Skeletal muscle cell (primary cell): Measurements from ENCODE around the gene FAM43A.

Experiments used
- DNase-seq: peaks from one replicate; pipeline ENCODE4 v3.0.0-alpha.2; 2010; ENCODE audit warnings: low read depth
- H3K4me3 ChIP-seq: 2 replicates; pipeline ENCODE4 v1.5.1; 2011; ENCODE audit warnings: low read depth, mild to moderate bottlenecking, control low read depth, low read length, moderate library complexity

Gene FAM43A

GRCh38 chr3:194673761-194674160, 11.9 kb upstream of the FAM43A start:
- H3K4me3 ChIP-seq, result no peak overlapping the region
- DNase-seq, result no peak

- DNase-seq, result no peak
- no peak overlapping the region for H3K4me3 ChIP-seq
Measured at GRCh38 chr3:194675081-194675640, 10.5 kb upstream of the FAM43A start.

- DNase-seq, result no peak
Measured at GRCh38 chr3:194675680-194676079, 10.0 kb upstream of the FAM43A start.

GRCh38 chr3:194676471-194676870, 9.2 kb upstream of the FAM43A start:
- H3K4me3 ChIP-seq, result no peak overlapping the region

More at GRCh38 chr3:194675680-194676079, 10.0 kb upstream of the FAM43A start:
- H3K4me3 ChIP-seq, result no peak overlapping the region

GRCh38 chr3:194680888-194681615, 4.6 kb upstream of the FAM43A start:
- DNase-seq, result no peak
- H3K4me3 ChIP-seq, result no peak overlapping the region

More at GRCh38 chr3:194676471-194676870, 9.2 kb upstream of the FAM43A start:
- DNase-seq, result no peak

GRCh38 chr3:194682189-194682693, 3.4 kb upstream of the FAM43A start:
- no peak overlapping the region for H3K4me3 ChIP-seq

GRCh38 chr3:194682694-194683310, 2.9 kb upstream of the FAM43A start:
- DNase-seq, result peak; percentile 67
- H3K4me3 ChIP-seq, result no peak overlapping the region

More at GRCh38 chr3:194682189-194682693, 3.4 kb upstream of the FAM43A start:
- no peak for DNase-seq

GRCh38 chr3:194683380-194683779, 2.3 kb upstream of the FAM43A start:
- DNase-seq, result no peak
- no peak overlapping the region for H3K4me3 ChIP-seq

GRCh38 chr3:194685065-194685717, 492 bp upstream of the FAM43A start:
- H3K4me3 ChIP-seq, result peak overlapping the region; percentile 74
- DNase-seq, result no peak

- DNase-seq, result no peak
- peak overlapping the region; percentile 74 for H3K4me3 ChIP-seq
Measured at GRCh38 chr3:194686414-194686815, 732 bp downstream of the FAM43A start.

GRCh38 chr3:194686816-194687637, 1.3 kb downstream of the FAM43A start:
- DNase-seq, result no peak
- peak overlapping the region; percentile 74 for H3K4me3 ChIP-seq

GRCh38 chr3:194687638-194688199, 2.0 kb downstream of the FAM43A start:
- DNase-seq, result no peak
- H3K4me3 ChIP-seq, result peak overlapping the region; percentile 74

- no peak for DNase-seq
- peak overlapping the region; percentile 74 for H3K4me3 ChIP-seq
Measured at GRCh38 chr3:194688200-194688740, 2.6 kb downstream of the FAM43A start.

- no peak for DNase-seq
- peak overlapping the region; percentile 9 for H3K4me3 ChIP-seq
Measured at GRCh38 chr3:194688946-194689345, 3.3 kb downstream of the FAM43A start.

- peak; percentile 64 for DNase-seq
- no peak overlapping the region for H3K4me3 ChIP-seq
Measured at GRCh38 chr3:194689493-194689944, 3.8 kb downstream of the FAM43A start.

- no peak for DNase-seq
- no peak overlapping the region for H3K4me3 ChIP-seq
Measured at GRCh38 chr3:194690501-194691372, 5.1 kb downstream of the FAM43A start.

GRCh38 chr3:194691481-194692283, 6.0 kb downstream of the FAM43A start:
- H3K4me3 ChIP-seq, result no peak overlapping the region
- DNase-seq, result no peak
